Activated T-helper 1 cell treated with anti-CD3 and anti-CD28 coated beads, Interleukin-12 subunit alpha, Interleukin-12 subunit beta, Interleukin-2, Interleukin-4 antibody, amounts not matched to agents 30 ng/mL and 10 ng/mL and 1 ng/mL, durations not matched to agents 14 hours and 24 hours and 36 hours (primary cell): ENCODE results near the gene C2orf42. TPM values are rescaled to one million over a fixed set of nuclear protein-coding genes. Genes with fewer than 3 reads are reported as not detected.
A peak's percentile ranks its signal among the peaks of the same experiment; 100 is the strongest.
"Not testable (repeated sequence)": the region's sequence is repeated elsewhere in the genome, so short reads cannot be mapped to it uniquely, and the experiment has no call there.

Experiments used
- DNase-seq: peaks from one replicate; pipeline ENCODE4 v3.0.0; 2021; ENCODE audit warnings: low spot score
- H3K27ac Mint-ChIP-seq: one replicate; pipeline ENCODE4 v1.8.0; 2021; ENCODE audit warnings: mild to moderate bottlenecking, mixed read lengths
- H3K27me3 Mint-ChIP-seq: one replicate; pipeline ENCODE4 v1.8.0; 2022; ENCODE audit warnings: mild to moderate bottlenecking, moderate library complexity, mixed read lengths; ENCODE audit not compliant: insufficient read depth
- H3K36me3 Mint-ChIP-seq: one replicate; pipeline ENCODE4 v1.8.0; 2021; ENCODE audit warnings: low read depth, mixed read lengths
- H3K4me1 Mint-ChIP-seq: one replicate; pipeline ENCODE4 v1.8.0; 2021; ENCODE audit warnings: low read depth, mixed read lengths
- H3K4me3 Mint-ChIP-seq: one replicate; pipeline ENCODE4 v1.8.0; 2021; ENCODE audit warnings: mild to moderate bottlenecking, moderate library complexity, mixed read lengths
- H3K9me3 Mint-ChIP-seq: one replicate; pipeline ENCODE4 v1.8.0; 2021; ENCODE audit warnings: mixed read lengths
- intact Hi-C: fragments of 100-400 bp; cut with micrococcal nuclease; formaldehyde crosslinking; loops from one replicate; pipeline ENCODE4 v1.15.1; 2024
- total RNA-seq: library from RNA; stranded (reverse); gene quantifications from 2 replicates; pipeline ENCODE4 v1.2.3, GENCODE V29; 2022

The C2orf42 gene
- total RNA-seq = 21.6 and 24.1 TPM in 2 replicates

- Mint-ChIP-seq H3K36me3 (peaks cover 3% of the 10 kb centered on the region), H3K9me3 (no peaks in the 10 kb centered on the region), H3K27me3 (peaks cover 3% of the 10 kb centered on the region), H3K27ac (peak within 1 kb of the TSS; percentile 99), H3K4me1 (peaks cover 23% of the 10 kb centered on the region), H3K4me3 (peak within 1 kb of the TSS; percentile 95)
- intact Hi-C loops = loop anchor here (1.0 to 5.0 kb wide), 14 partner anchors 28 to 1938 kb away; partner anchors contain the start of genes AAK1, PCBP1, PCYOX1 and PPP3R1
- peak; percentile 95 for DNase-seq
Observed at GRCh38 chr2:70190418-70191243, at the start of gene C2orf42. TSS of gene C2orf42 (minus strand) at chr2:70191019. CDS start at chr2:70181985, 9,034 bp downstream.

DNA sequence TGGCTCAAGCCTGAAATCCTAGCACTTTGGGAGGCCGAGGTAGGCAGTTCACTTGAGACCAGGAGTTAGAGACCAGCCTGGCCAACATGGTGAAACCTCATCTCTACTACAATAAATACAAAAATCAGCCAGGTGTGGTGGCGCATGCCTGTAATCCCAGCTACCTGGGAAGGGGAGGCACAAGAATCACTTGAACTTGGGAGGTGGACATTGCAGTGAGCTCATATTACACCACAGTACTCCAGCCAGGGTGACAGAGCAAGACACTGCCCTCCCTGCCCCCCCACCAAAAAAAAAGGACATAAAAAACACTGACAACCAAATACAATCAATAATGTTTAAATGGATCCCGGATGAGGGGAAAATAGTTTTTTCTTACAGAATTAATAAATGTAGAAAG lies 49.8 kb upstream of the C2orf42 start:
- peaks cover 33% of the 10 kb centered on the region for H3K4me1 Mint-ChIP-seq
- intact Hi-C loops = no loop called here
- H3K36me3 Mint-ChIP-seq = peaks cover 21% of the 10 kb centered on the region
- no peaks in the 10 kb centered on the region for H3K27me3 Mint-ChIP-seq
- H3K9me3 Mint-ChIP-seq = no peaks in the 10 kb centered on the region
- no peak for DNase-seq
- H3K4me3 Mint-ChIP-seq = no peak overlapping the region
- no peak overlapping the region for H3K27ac Mint-ChIP-seq

DNA sequence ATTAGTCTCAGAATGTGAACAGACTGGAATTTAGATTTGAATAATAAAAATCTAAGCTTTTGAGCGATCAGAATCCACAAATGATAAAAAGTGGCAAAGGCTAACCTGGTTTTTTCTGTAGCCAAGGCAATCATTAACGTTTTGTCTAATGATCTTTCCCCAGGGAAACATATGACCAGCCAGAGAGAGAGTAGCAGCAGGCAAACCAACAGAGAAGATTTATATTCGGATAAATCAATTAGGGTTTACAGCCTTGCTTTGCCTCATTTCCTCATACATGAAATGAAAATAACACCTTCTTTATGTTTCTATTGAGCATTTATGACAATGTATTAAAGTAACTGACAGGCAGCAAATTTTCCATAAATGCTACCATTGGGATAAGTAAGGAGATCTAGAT lies 43.1 kb upstream of the C2orf42 start:
- peaks cover 5% of the 10 kb centered on the region for H3K4me1 Mint-ChIP-seq
- no peak for DNase-seq
- H3K9me3 Mint-ChIP-seq = no peaks in the 10 kb centered on the region
- intact Hi-C loops = no loop called here
- H3K36me3 Mint-ChIP-seq = peaks cover 27% of the 10 kb centered on the region
- H3K4me3 Mint-ChIP-seq = no peak overlapping the region
- no peak overlapping the region for H3K27ac Mint-ChIP-seq
- H3K27me3 Mint-ChIP-seq = no peaks in the 10 kb centered on the region

- Mint-ChIP-seq H3K4me1 (peaks cover 10% of the 10 kb centered on the region), H3K27ac (no peak overlapping the region), H3K9me3 (no peaks in the 10 kb centered on the region), H3K36me3 (peaks cover 48% of the 10 kb centered on the region), H3K4me3 (no peak overlapping the region), H3K27me3 (no peaks in the 10 kb centered on the region)
- intact Hi-C loops = no loop called here
- DNase-seq = no peak
Observed at GRCh38 chr2:70226781-70227180, 36.0 kb upstream of the C2orf42 start.

- intact Hi-C loops, H3K27me3 Mint-ChIP-seq, DNase-seq, H3K4me3 Mint-ChIP-seq, H3K27ac Mint-ChIP-seq, H3K9me3 Mint-ChIP-seq: not testable (repeated sequence)
- Mint-ChIP-seq H3K36me3 (peaks cover 52% of the 10 kb centered on the region), H3K4me1 (peaks cover 21% of the 10 kb centered on the region)
Observed at GRCh38 chr2:70223305-70223704, 32.5 kb upstream of the C2orf42 start.

- no peaks in the 10 kb centered on the region for H3K27me3 Mint-ChIP-seq
- intact Hi-C loops = loop anchor here (5.0 kb wide), 1 partner anchor 32 kb away; the partner anchor contains the start of gene TIA1
- H3K9me3 Mint-ChIP-seq = no peaks in the 10 kb centered on the region
Observed at GRCh38 chr2:70214953-70215549, 24.2 kb upstream of the C2orf42 start.

DNA sequence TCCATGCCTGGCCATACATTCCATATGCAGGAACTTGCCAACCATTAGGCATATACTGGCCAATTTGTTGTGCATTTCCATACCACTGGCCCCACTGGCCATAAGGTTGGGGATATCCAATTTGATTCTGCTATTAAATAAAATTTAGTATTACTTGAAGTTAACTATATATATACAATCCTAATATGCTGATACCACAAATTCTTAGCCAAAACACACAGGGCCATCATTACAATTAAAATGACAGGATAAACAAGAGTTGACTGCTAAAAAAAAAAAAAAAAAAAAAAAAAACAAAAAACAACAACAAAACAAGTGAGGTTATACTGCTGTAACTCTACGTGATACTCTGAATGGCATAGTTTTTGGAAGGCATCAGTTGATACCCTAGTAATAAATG lies 23.5 kb upstream of the C2orf42 start:
- no peak for DNase-seq
- intact Hi-C loops = loop anchor here (5.0 kb wide), 1 partner anchor 33 kb away; the partner anchor contains the start of gene TIA1
- Mint-ChIP-seq H3K27me3 (no peaks in the 10 kb centered on the region), H3K27ac (no peak overlapping the region), H3K4me3 (no peak overlapping the region), H3K9me3 (no peaks in the 10 kb centered on the region), H3K36me3 (peaks cover 33% of the 10 kb centered on the region), H3K4me1 (peaks cover 22% of the 10 kb centered on the region)

More at GRCh38 chr2:70214953-70215549, 24.2 kb upstream of the C2orf42 start:
- no peak overlapping the region for H3K4me3 Mint-ChIP-seq
- peaks cover 22% of the 10 kb centered on the region for H3K4me1 Mint-ChIP-seq
- peaks cover 36% of the 10 kb centered on the region for H3K36me3 Mint-ChIP-seq
- no peak for DNase-seq
- no peak overlapping the region for H3K27ac Mint-ChIP-seq

DNA sequence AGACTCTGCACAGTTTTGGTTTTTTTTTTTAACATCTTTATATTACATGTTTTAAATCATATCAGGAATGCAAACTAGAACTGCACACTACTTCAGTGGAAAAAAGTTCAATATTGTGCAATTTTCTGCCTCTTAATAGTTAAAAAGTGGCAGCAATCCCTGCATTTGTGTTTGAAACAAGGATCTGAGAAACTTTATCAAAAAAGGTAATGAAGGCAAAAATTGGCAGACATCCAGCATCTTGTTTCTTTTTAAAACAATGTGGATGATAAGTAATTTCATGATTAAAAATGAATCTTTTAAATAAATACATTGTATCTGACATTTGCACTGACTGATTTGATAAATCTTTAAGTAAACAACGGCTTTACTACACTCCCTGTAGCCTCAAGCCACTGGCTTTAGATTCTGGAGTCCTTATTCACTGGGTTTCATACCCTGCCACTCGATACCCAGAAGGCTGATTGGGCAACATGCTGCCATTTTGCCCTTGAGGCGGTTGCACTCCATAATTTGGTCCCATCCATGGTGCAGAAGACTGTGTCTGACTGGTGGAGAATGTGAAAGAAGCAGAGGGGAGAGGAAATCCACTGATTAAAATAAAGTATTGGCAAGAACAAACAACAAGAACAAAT lies 21.6 kb upstream of the C2orf42 start:
- no peak for DNase-seq
- peaks cover 9% of the 10 kb centered on the region for H3K4me1 Mint-ChIP-seq
- H3K4me3 Mint-ChIP-seq = no peak overlapping the region
- H3K36me3 Mint-ChIP-seq = peaks cover 18% of the 10 kb centered on the region
- intact Hi-C loops = loop anchor here (5.0 kb wide), 1 partner anchor 35 kb away; the partner anchor contains the start of gene TIA1
- no peaks in the 10 kb centered on the region for H3K9me3 Mint-ChIP-seq
- H3K27ac Mint-ChIP-seq = no peak overlapping the region
- no peaks in the 10 kb centered on the region for H3K27me3 Mint-ChIP-seq

- peaks cover 15% of the 10 kb centered on the region for H3K36me3 Mint-ChIP-seq
- H3K27me3 Mint-ChIP-seq = no peaks in the 10 kb centered on the region
- H3K4me3 Mint-ChIP-seq = no peak overlapping the region
- H3K27ac Mint-ChIP-seq = no peak overlapping the region
- intact Hi-C loops = loop anchor here (5.0 kb wide), 1 partner anchor 36 kb away; the partner anchor contains the start of gene TIA1
- H3K4me1 Mint-ChIP-seq = peaks cover 9% of the 10 kb centered on the region
- no peak for DNase-seq
- no peaks in the 10 kb centered on the region for H3K9me3 Mint-ChIP-seq
Observed at GRCh38 chr2:70211595-70211994, 20.8 kb upstream of the C2orf42 start.

GRCh38 chr2:70204452-70204851 lies 13.6 kb upstream of the C2orf42 start:
- Mint-ChIP-seq H3K9me3 (peaks cover 3% of the 10 kb centered on the region), H3K36me3 (no peaks in the 10 kb centered on the region), H3K27me3 (no peaks in the 10 kb centered on the region), H3K4me1 (no peaks in the 10 kb centered on the region), H3K4me3 (no peak overlapping the region), H3K27ac (no peak overlapping the region)
- DNase-seq = no peak
- intact Hi-C loops = no loop called here

GRCh38 chr2:70203086-70203485 lies 12.3 kb upstream of the C2orf42 start:
- no peak for DNase-seq
- H3K27me3 Mint-ChIP-seq = no peaks in the 10 kb centered on the region
- peaks cover 3% of the 10 kb centered on the region for H3K9me3 Mint-ChIP-seq
- intact Hi-C loops = no loop called here
- no peak overlapping the region for H3K27ac Mint-ChIP-seq
- H3K36me3 Mint-ChIP-seq = no peaks in the 10 kb centered on the region
- no peak overlapping the region for H3K4me3 Mint-ChIP-seq
- no peaks in the 10 kb centered on the region for H3K4me1 Mint-ChIP-seq

- Mint-ChIP-seq H3K4me1 (no peaks in the 10 kb centered on the region), H3K36me3 (no peaks in the 10 kb centered on the region), H3K27me3 (no peaks in the 10 kb centered on the region), H3K4me3 (no peak overlapping the region), H3K9me3 (peaks cover 3% of the 10 kb centered on the region), H3K27ac (no peak overlapping the region)
- DNase-seq = no peak
- intact Hi-C loops = no loop called here
Observed at GRCh38 chr2:70202236-70202806, 11.5 kb upstream of the C2orf42 start.
